ENCODE measurements around the gene CNKSR2.
A peak's percentile ranks its signal among the peaks of the same experiment; 100 is the strongest.

Gene CNKSR2

GRCh38 chrX:21374163-21374993 lies at the start of gene CNKSR2:
Gene CNKSR2, plus strand, starts transcription at chrX:21374418. Its CDS starts 480 bp downstream, at chrX:21374898.
- peak; percentile 60 for DNase-seq

- no peak for DNase-seq
These were observed 19.5 kb upstream of the CNKSR2 start for GRCh38 chrX:21354725-21355124.

GRCh38 chrX:21355831-21356230 lies 18.4 kb upstream of the CNKSR2 start:
- no peak for DNase-seq

- DNase-seq: no peak
These were observed 4.6 kb upstream of the CNKSR2 start for GRCh38 chrX:21369613-21370012.

GRCh38 chrX:21373001-21373400 lies 1.2 kb upstream of the CNKSR2 start:
- no peak for DNase-seq

GRCh38 chrX:21373637-21374162 lies 518 bp upstream of the CNKSR2 start:
- DNase-seq: peak; percentile 5

GRCh38 chrX:21374994-21375707 lies 933 bp downstream of the CNKSR2 start:
- DNase-seq: no peak

- no peak for DNase-seq
These were observed 1.4 kb downstream of the CNKSR2 start for GRCh38 chrX:21375708-21376009.

- no peak for DNase-seq
These were observed 2.4 kb downstream of the CNKSR2 start for GRCh38 chrX:21376636-21377035.

- DNase-seq: no peak
These were observed 5.8 kb downstream of the CNKSR2 start for GRCh38 chrX:21379991-21380390.

GRCh38 chrX:21382715-21383114 lies 8.5 kb downstream of the CNKSR2 start:
- DNase-seq: no peak

- no peak for DNase-seq
These were observed 9.3 kb downstream of the CNKSR2 start for GRCh38 chrX:21383546-21383945.

- DNase-seq: no peak
These were observed 10.0 kb downstream of the CNKSR2 start for GRCh38 chrX:21384178-21384577.

GRCh38 chrX:21394792-21395191 lies 20.6 kb downstream of the CNKSR2 start:
- DNase-seq: no peak

- DNase-seq: peak; percentile 4
These were observed 24.2 kb downstream of the CNKSR2 start for GRCh38 chrX:21398426-21398825.

GRCh38 chrX:21400408-21401121 lies 26.3 kb downstream of the CNKSR2 start:
- no peak for DNase-seq

GRCh38 chrX:21408307-21408706 lies 34.1 kb downstream of the CNKSR2 start:
- no peak for DNase-seq

- no peak for DNase-seq
These were observed 34.6 kb downstream of the CNKSR2 start for GRCh38 chrX:21408788-21409187.

GRCh38 chrX:21412029-21412428 lies 37.8 kb downstream of the CNKSR2 start:
- no peak for DNase-seq

- DNase-seq: no peak
These were observed 38.7 kb downstream of the CNKSR2 start for GRCh38 chrX:21412883-21413282.

GRCh38 chrX:21427086-21427485 lies 52.9 kb downstream of the CNKSR2 start:
- DNase-seq: no peak

GRCh38 chrX:21437036-21437435 lies 62.8 kb downstream of the CNKSR2 start:
- no peak for DNase-seq

- peak; percentile 7 for DNase-seq
These were observed 64.6 kb downstream of the CNKSR2 start for GRCh38 chrX:21438792-21439191.

GRCh38 chrX:21440911-21441310 lies 66.7 kb downstream of the CNKSR2 start:
- no peak for DNase-seq

All from activated CD4-positive, alpha-beta T cell treated with anti-CD3 and anti-CD28 coated beads, Interleukin-2, amount 50 U/mL, for 16 hours (primary cell).